ENCODE data around the gene NEURL1. TPM values are rescaled to one million over a fixed set of nuclear protein-coding genes. Genes with fewer than 3 reads are reported as not detected.

NEURL1 gene
- total and polyA plus RNA-seq, 2 experiments from 2014 or later: 2.3 to 4.6 TPM

GRCh38 chr10:103553743-103554487, 60.4 kb downstream of the NEURL1 start:
- DNase-seq (ENCODE audit: low spot score): no peak
- no peak overlapping the region for H2AFZ ChIP-seq
- 94% methylated on average over 8 of the region's 8 CpGs for WGBS (ENCODE audit: low lambda C conversion rate, missing lambda C conversion rate)

GRCh38 chr10:103554488-103555324, 61.2 kb downstream of the NEURL1 start:
- Histone ChIP-seq H3K4me3 (peak overlapping the region; percentile 16), H3K9me3 (ENCODE audit: low read depth) (no peaks in the 10 kb centered on the region), H3K4me1 (ENCODE audit: insufficient read depth) (peaks cover 10% of the 10 kb centered on the region), H3K27me3 (no peaks in the 10 kb centered on the region), H3K4me2 (peak overlapping the region; percentile 98), H3K79me2 (no peaks in the 10 kb centered on the region), H4K20me1 (ENCODE audit: insufficient read depth, poor library complexity, severe bottlenecking) (no peaks in the 10 kb centered on the region), H2AFZ (peak overlapping the region; percentile 66), H3K36me3 (replicated peaks; ENCODE audit: insufficient read depth, low read depth) (no peaks in the 10 kb centered on the region), H3K27ac (no peak overlapping the region), H3K9me2 (replicated peaks; ENCODE audit: insufficient read depth) (no peaks in the 10 kb centered on the region)
- no peak for TF ChIP-seq EZH2phosphoT487 (IDR thresholded peaks at IDR 0.05; ENCODE audit: low read depth, severe bottlenecking, unreplicated experiment)
- no peak for TF ChIP-seq EZH2 (IDR thresholded peaks at IDR 0.05; ENCODE audit: borderline replicate concordance)
- TF ChIP-seq CTCF (IDR thresholded peaks at IDR 0.05; ENCODE audit: poor library complexity): no peak
- 9% methylated on average over 9 of the region's 44 CpGs for WGBS (ENCODE audit: low lambda C conversion rate, missing lambda C conversion rate)
- peak; percentile 83 for DNase-seq (ENCODE audit: low spot score)

More at GRCh38 chr10:103553743-103554487, 60.4 kb downstream of the NEURL1 start:
- H3K79me2 ChIP-seq: no peaks in the 10 kb centered on the region
- no peaks in the 10 kb centered on the region for H3K27me3 ChIP-seq
- no peak overlapping the region for H3K4me3 ChIP-seq
- no peak overlapping the region for H3K4me2 ChIP-seq
- peaks cover 13% of the 10 kb centered on the region for H3K4me1 ChIP-seq (ENCODE audit: insufficient read depth)
- H3K27ac ChIP-seq: no peak overlapping the region
- no peaks in the 10 kb centered on the region for H3K36me3 ChIP-seq (replicated peaks; ENCODE audit: insufficient read depth, low read depth)
- no peaks in the 10 kb centered on the region for H4K20me1 ChIP-seq (ENCODE audit: insufficient read depth, poor library complexity, severe bottlenecking)
- TF ChIP-seq EZH2phosphoT487 (IDR thresholded peaks at IDR 0.05; ENCODE audit: low read depth, severe bottlenecking, unreplicated experiment) (no peak), EZH2 (IDR thresholded peaks at IDR 0.05; ENCODE audit: borderline replicate concordance) (no peak), CTCF (IDR thresholded peaks at IDR 0.05; ENCODE audit: poor library complexity) (no peak)
- H3K9me3 ChIP-seq (ENCODE audit: low read depth): no peaks in the 10 kb centered on the region
- no peaks in the 10 kb centered on the region for H3K9me2 ChIP-seq (replicated peaks; ENCODE audit: insufficient read depth)

- no peak for DNase-seq (ENCODE audit: low spot score)
- WGBS (ENCODE audit: low lambda C conversion rate, missing lambda C conversion rate): no CpG with 5 or more reads among the region's 18 CpGs
- H3K4me1 ChIP-seq (ENCODE audit: insufficient read depth): peaks cover 10% of the 10 kb centered on the region
- H3K4me3 ChIP-seq: peak overlapping the region; percentile 16
- H2AFZ ChIP-seq: peak overlapping the region; percentile 66
- peak overlapping the region; percentile 98 for H3K4me2 ChIP-seq
- H3K27me3 ChIP-seq: no peaks in the 10 kb centered on the region
- no peaks in the 10 kb centered on the region for H3K9me2 ChIP-seq (replicated peaks; ENCODE audit: insufficient read depth)
- H3K9me3 ChIP-seq (ENCODE audit: low read depth): no peaks in the 10 kb centered on the region
- no peak overlapping the region for H3K27ac ChIP-seq
- H3K36me3 ChIP-seq (replicated peaks; ENCODE audit: insufficient read depth, low read depth): no peaks in the 10 kb centered on the region
- no peaks in the 10 kb centered on the region for H4K20me1 ChIP-seq (ENCODE audit: insufficient read depth, poor library complexity, severe bottlenecking)
- no peaks in the 10 kb centered on the region for H3K79me2 ChIP-seq
- no peak for TF ChIP-seq CTCF (IDR thresholded peaks at IDR 0.05; ENCODE audit: poor library complexity)
- no peak for TF ChIP-seq EZH2phosphoT487 (IDR thresholded peaks at IDR 0.05; ENCODE audit: low read depth, severe bottlenecking, unreplicated experiment)
- no peak for TF ChIP-seq EZH2 (IDR thresholded peaks at IDR 0.05; ENCODE audit: borderline replicate concordance)
These were observed 61.8 kb downstream of the NEURL1 start for GRCh38 chr10:103555325-103555649.

Data from hepatocyte (in vitro differentiated cells).